NCI-H2081 treated with DMSO at 0.1 percent for 48 hours (cell line): ENCODE data around the gene NIN.
"Not testable (repeated sequence)": the region's sequence is repeated elsewhere in the genome, so short reads cannot be mapped to it uniquely, and the experiment has no call there.

Source experiments
- DNase-seq: peaks from one replicate; lab custom pipeline; 2025; lab: John Stamatoyannopoulos, UW

The NIN gene

GRCh38 chr14:50837850-50838470 lies 7.0 kb upstream of the NIN start:
- no peak for DNase-seq

- no peak for DNase-seq
Observed at GRCh38 chr14:50837271-50837670, 6.3 kb upstream of the NIN start.

GRCh38 chr14:50836515-50836914 lies 5.6 kb upstream of the NIN start:
- no peak for DNase-seq

GRCh38 chr14:50835280-50835679 lies 4.3 kb upstream of the NIN start:
- DNase-seq, result no peak

- no peak for DNase-seq
Observed at GRCh38 chr14:50834802-50835276, 3.9 kb upstream of the NIN start.

GRCh38 chr14:50832935-50833630 lies 2.1 kb upstream of the NIN start:
- DNase-seq, result no peak

- no peak for DNase-seq
Observed at GRCh38 chr14:50831726-50832168, 785 bp upstream of the NIN start.

GRCh38 chr14:50830044-50830931 lies 674 bp downstream of the NIN start:
- DNase-seq, result no peak

GRCh38 chr14:50829489-50830043 lies 1.4 kb downstream of the NIN start:
- DNase-seq, result no peak

GRCh38 chr14:50828721-50829488 lies 2.1 kb downstream of the NIN start:
- DNase-seq, result no peak

GRCh38 chr14:50826681-50827080 lies 4.3 kb downstream of the NIN start:
- DNase-seq, result no peak

GRCh38 chr14:50825307-50825706 lies 5.7 kb downstream of the NIN start:
- DNase-seq, result no peak

- DNase-seq, result no peak
Observed at GRCh38 chr14:50823762-50824636, 7.0 kb downstream of the NIN start.

- DNase-seq, result no peak
Observed at GRCh38 chr14:50823051-50823761, 7.8 kb downstream of the NIN start.

- DNase-seq, result no peak
Observed at GRCh38 chr14:50822501-50823042, 8.4 kb downstream of the NIN start.

GRCh38 chr14:50821510-50822464 lies 9.2 kb downstream of the NIN start:
- no peak for DNase-seq

- DNase-seq, result no peak
Observed at GRCh38 chr14:50820786-50821509, 10.0 kb downstream of the NIN start.

GRCh38 chr14:50819303-50819702 lies 11.7 kb downstream of the NIN start:
- not testable (repeated sequence) for DNase-seq
